SH-SY5Y (cell line): Measurements from ENCODE around the gene ZNF24.

ENCODE experiments used
- GATA2 ChIP-seq: IDR thresholded peaks from 2 replicates; pipeline ENCODE4 v1.6.1; 2011; ENCODE audit warnings: mild to moderate bottlenecking, low read depth, low read length
- GATA3 ChIP-seq: IDR thresholded peaks from 2 replicates; pipeline ENCODE4 v1.6.1; 2011; ENCODE audit warnings: low read depth, mild to moderate bottlenecking, low read length, moderate library complexity

ZNF24 gene

DNA sequence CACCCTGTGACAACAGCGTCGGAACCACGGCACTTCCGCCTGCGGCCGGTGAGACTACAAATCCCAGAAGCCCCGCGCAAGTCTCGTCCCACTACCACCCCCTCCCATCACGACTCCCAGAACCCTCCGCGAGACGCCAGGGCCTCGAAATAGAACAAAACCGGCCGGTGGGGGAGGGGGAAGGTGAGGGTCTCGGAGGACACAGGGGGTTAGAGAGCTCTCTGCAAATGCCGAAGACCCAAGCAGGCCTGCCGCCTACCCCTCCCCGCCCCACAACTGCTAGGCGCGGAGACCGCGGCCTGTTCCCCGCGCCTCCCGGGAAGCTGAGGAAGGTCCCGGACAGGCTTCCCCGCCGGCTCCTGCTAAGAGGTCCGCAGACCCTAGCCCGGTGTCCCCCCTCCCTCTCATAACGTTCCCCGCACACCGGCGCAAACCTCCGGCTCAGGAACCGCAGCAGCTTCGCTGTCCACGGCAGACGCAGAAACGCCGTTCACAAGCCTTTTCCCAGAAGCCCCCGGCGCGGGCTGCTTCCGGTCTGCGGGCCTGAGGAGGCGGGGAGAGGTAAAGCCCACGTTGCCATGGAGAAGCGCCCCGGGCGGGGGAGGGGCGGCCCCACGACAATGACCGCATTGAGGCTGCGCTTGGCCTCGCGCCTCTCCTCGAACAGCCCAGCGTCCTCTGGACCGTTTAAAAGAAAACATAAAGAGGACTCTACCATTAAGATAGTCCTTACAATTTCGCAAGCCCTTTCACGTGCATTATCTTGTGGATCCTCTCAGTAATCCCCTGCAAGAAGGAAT lies at the start of gene ZNF24:
TSS of gene ZNF24 (minus strand) at position 485 of the 800 bp plus-strand sequence. CDS start 3,770 bp downstream, outside the sequence.
- TF ChIP-seq GATA2 (no peak), GATA3 (no peak)

DNA sequence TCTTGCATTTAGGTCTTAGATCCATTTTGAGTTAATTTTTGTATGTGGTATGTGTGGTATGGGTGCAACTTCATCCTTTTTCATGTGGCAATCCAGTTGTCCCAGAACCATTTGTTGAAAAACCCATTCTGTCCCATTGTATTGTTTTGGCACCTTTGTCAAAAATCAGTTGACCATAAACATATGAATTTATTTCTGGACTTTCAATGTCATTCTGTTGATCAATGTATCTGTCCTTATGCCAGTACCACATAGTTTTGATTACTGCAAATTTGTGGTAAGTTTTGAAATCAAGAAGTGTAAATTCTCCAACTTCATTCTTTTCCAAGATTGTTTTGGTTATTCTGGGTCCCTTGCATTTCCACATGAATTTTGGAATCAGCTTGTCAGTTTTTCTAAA lies 49.5 kb upstream of the ZNF24 start:
- no peak for TF ChIP-seq GATA3
- TF ChIP-seq GATA2, result no peak

DNA sequence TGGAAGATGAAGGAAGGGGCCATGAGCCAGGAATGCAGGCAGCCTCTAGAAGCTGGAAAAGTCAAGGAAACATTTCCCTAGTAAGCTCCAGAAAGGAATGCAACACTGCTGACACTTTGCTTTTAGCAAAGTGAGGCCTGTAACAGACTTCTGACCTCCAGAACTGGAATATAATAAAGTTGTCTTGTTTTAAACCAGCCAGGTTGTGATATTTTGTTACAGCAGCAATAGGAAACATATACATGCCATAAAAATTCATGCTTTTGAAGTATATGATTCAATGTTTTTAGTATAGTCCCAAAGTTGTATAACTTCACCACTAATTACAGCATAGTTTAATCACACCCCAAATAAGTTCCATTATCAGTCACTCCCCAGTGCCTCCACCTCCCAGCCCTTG lies 48.2 kb upstream of the ZNF24 start:
- TF ChIP-seq GATA3 (no peak), GATA2 (no peak)

DNA sequence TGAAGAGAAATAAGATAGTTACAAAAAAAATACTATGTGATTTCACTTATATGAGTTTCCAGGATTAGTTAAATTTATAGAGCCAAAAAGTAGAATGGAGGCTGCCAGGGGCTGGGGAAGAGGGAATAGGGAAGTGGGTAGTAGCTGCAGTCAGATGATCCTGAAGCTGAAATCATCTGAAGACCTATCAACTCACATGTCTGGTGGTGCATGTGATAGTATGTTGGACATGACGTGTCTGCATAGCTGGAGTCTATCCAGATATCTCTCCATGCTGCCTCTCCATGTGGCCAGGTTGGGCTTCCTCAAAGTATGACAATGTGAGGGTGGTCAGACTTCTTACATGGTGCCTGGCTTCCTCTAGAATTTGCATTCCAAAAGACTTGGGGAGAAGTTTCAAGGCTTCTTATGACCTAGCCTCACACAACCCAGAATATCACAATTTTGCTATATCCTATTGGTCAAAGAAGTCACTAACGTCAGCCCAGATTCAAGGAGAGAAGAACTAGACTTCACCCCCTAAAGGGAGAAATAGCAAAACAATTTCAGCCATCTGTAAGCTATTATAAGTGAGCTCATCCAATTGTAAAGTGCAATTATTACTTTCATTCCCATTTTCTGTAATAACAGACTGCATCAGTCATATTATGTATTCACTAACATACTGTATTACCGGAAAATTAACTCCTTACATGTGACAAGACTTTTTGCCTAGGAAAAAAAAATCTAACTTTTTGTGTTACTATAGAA lies 46.9 kb upstream of the ZNF24 start:
- TF ChIP-seq GATA2 (no peak), GATA3 (no peak)

DNA sequence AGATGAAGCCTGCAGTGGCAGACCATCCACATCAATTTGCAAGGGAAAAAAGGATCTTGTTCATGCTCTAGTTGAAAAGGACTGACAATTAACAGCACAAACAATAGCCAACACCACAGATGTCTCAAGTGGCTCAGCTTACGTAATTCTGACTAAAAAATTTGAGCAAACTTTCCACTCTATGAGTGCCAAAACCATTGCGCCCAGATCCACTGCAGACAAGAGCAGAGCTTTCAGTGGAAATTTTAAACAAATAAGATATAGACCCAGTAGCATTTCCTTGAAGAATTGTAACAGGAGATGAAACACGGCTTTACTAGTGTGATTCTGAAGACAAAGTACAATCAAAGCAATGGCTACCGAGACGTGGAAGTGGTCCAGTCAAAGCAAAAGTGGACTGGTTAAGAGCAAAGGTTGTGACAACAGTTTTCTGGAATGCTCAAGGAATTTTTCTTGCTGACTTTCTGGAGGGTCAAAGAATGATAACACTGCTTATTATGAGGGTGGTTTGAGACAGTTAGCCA lies 44.9 kb upstream of the ZNF24 start:
- TF ChIP-seq GATA2, result no peak
- TF ChIP-seq GATA3, result no peak

- TF ChIP-seq GATA2 (no peak), GATA3 (no peak)
Observed at GRCh38 chr18:35387152-35387571, 42.9 kb upstream of the ZNF24 start.

GRCh38 chr18:35386600-35387100 lies 42.4 kb upstream of the ZNF24 start:
- TF ChIP-seq GATA2, result no peak
- no peak for TF ChIP-seq GATA3

DNA sequence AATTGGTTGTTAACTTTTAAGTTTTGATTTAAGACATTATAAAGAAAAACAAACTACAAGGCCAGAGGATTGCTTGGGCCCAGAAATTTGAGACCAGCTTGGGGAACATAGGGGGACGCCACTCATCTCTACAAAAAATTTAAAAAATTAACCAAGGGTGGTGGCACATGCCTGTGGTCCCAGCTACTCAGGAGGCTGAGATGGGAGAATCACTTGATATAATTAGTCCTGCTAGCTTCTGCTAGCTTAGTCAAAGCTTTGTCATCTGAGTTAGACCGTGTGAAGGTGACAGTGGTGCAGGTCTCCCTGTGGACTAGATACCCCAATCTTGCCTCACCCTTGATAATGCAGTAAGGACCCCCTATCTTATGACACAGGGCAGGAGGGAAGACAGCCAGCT lies 38.9 kb upstream of the ZNF24 start:
- no peak for TF ChIP-seq GATA2
- no peak for TF ChIP-seq GATA3

- TF ChIP-seq GATA2 (no peak), GATA3 (no peak)
Observed at GRCh38 chr18:35379421-35379820, 35.2 kb upstream of the ZNF24 start.

DNA sequence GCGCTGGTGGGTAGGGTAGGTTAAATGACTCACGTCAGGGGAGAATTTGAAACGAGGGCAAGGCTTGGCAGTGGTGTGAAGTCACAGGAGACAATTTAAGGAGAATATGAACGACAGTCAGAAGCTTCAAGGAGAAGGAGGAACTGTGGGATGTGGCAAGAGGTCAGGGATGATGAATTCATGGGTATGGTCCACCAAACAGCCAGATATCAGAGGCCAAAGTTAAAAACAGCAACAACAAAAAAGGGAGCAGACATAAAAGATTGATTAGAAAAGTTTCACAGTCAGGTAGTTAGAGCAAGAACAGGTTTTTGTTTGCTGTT lies 34.3 kb upstream of the ZNF24 start:
- TF ChIP-seq GATA3 (no peak), GATA2 (no peak)

GRCh38 chr18:35377875-35378573 lies 33.8 kb upstream of the ZNF24 start:
- no peak for TF ChIP-seq GATA3
- no peak for TF ChIP-seq GATA2

GRCh38 chr18:35376742-35377695 lies 32.8 kb upstream of the ZNF24 start, which contains the start of gene ZNF396:
TSS of gene ZNF396 (minus strand) at chr18:35377337. CDS start at chr18:35374292, 3,045 bp downstream.
- no peak for TF ChIP-seq GATA3
- TF ChIP-seq GATA2, result no peak

- TF ChIP-seq GATA2 (no peak), GATA3 (no peak)
Observed at GRCh38 chr18:35376393-35376741, 32.1 kb upstream of the ZNF24 start.
